ENCODE results near the gene KLK7. TPM values are rescaled to one million over a fixed set of nuclear protein-coding genes. Genes with fewer than 3 reads are reported as not detected.
"Not testable (repeated sequence)": the region's sequence is repeated elsewhere in the genome, so short reads cannot be mapped to it uniquely, and the experiment has no call there.

KLK7 gene
- total RNA-seq, 1 donor from 2014 or later, result 1.3 TPM

GRCh38 chr19:51000426-51000825 lies 16.7 kb upstream of the KLK7 start:
- TF ChIP-seq CTCF (IDR thresholded peaks at IDR 0.05; ENCODE audit: unreplicated experiment), result no peak
- DNase-seq (ENCODE audit: low spot score in 2 of 2, unreplicated experiment in 2 of 2), result no peak
- H3K36me3 Mint-ChIP-seq, result no peaks in the 10 kb centered on the region
- peaks cover 18% of the 10 kb centered on the region for H3K4me1 Mint-ChIP-seq
- H3K9me3 Mint-ChIP-seq, result no peaks in the 10 kb centered on the region
- H3K27me3 Mint-ChIP-seq (ENCODE audit: low read depth), result peaks cover 62% of the 10 kb centered on the region
- no peak overlapping the region for H3K4me3 Mint-ChIP-seq
- no peak overlapping the region for H3K27ac Mint-ChIP-seq

- DNase-seq (ENCODE audit: low spot score in 2 of 2, unreplicated experiment in 2 of 2), result no peak
- Mint-ChIP-seq H3K4me3 (no peak overlapping the region), H3K36me3 (no peaks in the 10 kb centered on the region), H3K27ac (no peak overlapping the region), H3K27me3 (ENCODE audit: low read depth) (peaks cover 52% of the 10 kb centered on the region), H3K9me3 (no peaks in the 10 kb centered on the region), H3K4me1 (peaks cover 18% of the 10 kb centered on the region)
- no peak for TF ChIP-seq CTCF (IDR thresholded peaks at IDR 0.05; ENCODE audit: unreplicated experiment)
Measured at GRCh38 chr19:50998686-50999085, 15.0 kb upstream of the KLK7 start.

GRCh38 chr19:50998061-50998460 lies 14.3 kb upstream of the KLK7 start:
- H3K4me3 Mint-ChIP-seq, result no peak overlapping the region
- no peak for DNase-seq (ENCODE audit: low spot score in 2 of 2, unreplicated experiment in 2 of 2)
- no peak overlapping the region for H3K27ac Mint-ChIP-seq
- no peaks in the 10 kb centered on the region for H3K9me3 Mint-ChIP-seq
- H3K4me1 Mint-ChIP-seq, result peaks cover 18% of the 10 kb centered on the region
- H3K36me3 Mint-ChIP-seq, result no peaks in the 10 kb centered on the region
- peaks cover 46% of the 10 kb centered on the region for H3K27me3 Mint-ChIP-seq (ENCODE audit: low read depth)
- no peak for TF ChIP-seq CTCF (IDR thresholded peaks at IDR 0.05; ENCODE audit: unreplicated experiment)

- no peaks in the 10 kb centered on the region for H3K9me3 Mint-ChIP-seq
- peaks cover 53% of the 10 kb centered on the region for H3K27me3 Mint-ChIP-seq (ENCODE audit: low read depth)
- H3K27ac Mint-ChIP-seq, result no peak overlapping the region
- H3K4me1 Mint-ChIP-seq, result no peaks in the 10 kb centered on the region
- H3K4me3 Mint-ChIP-seq, result no peak overlapping the region
- TF ChIP-seq CTCF (IDR thresholded peaks at IDR 0.05; ENCODE audit: unreplicated experiment), result no peak
- DNase-seq (ENCODE audit: low spot score in 2 of 2, unreplicated experiment in 2 of 2), result no peak
- no peaks in the 10 kb centered on the region for H3K36me3 Mint-ChIP-seq
Measured at GRCh38 chr19:50994129-50994528, 10.4 kb upstream of the KLK7 start.

- Mint-ChIP-seq H3K27ac (no peak overlapping the region), H3K4me3 (no peak overlapping the region), H3K9me3 (no peaks in the 10 kb centered on the region), H3K36me3 (no peaks in the 10 kb centered on the region), H3K4me1 (no peaks in the 10 kb centered on the region), H3K27me3 (ENCODE audit: low read depth) (peaks cover 52% of the 10 kb centered on the region)
- no peak for TF ChIP-seq CTCF (IDR thresholded peaks at IDR 0.05; ENCODE audit: unreplicated experiment)
- no peak for DNase-seq (ENCODE audit: low spot score in 2 of 2, unreplicated experiment in 2 of 2)
Measured at GRCh38 chr19:50992666-50993035, 8.9 kb upstream of the KLK7 start.

- not testable (repeated sequence) for H3K27ac Mint-ChIP-seq; H3K9me3 Mint-ChIP-seq; DNase-seq (ENCODE audit: low spot score in 2 of 2, unreplicated experiment in 2 of 2); H3K4me1 Mint-ChIP-seq; H3K36me3 Mint-ChIP-seq; H3K4me3 Mint-ChIP-seq
- H3K27me3 Mint-ChIP-seq (ENCODE audit: low read depth), result peaks cover 72% of the 10 kb centered on the region
Measured at GRCh38 chr19:50984416-50984815, 699 bp upstream of the KLK7 start.

Data from mesothelial cell of epicardium (in vitro differentiated cells).